Hematopoietic multipotent progenitor cell treated with erythropoietin and hydrocortisone succinate and interleukin-3 and kit ligand, for 4 days (in vitro differentiated cells): ENCODE measurements around the gene NR6A1.

Experiments
- DNase-seq: peaks from one replicate; pipeline ENCODE4 v3.0.0-alpha.2; 2015

NR6A1 gene

DNA sequence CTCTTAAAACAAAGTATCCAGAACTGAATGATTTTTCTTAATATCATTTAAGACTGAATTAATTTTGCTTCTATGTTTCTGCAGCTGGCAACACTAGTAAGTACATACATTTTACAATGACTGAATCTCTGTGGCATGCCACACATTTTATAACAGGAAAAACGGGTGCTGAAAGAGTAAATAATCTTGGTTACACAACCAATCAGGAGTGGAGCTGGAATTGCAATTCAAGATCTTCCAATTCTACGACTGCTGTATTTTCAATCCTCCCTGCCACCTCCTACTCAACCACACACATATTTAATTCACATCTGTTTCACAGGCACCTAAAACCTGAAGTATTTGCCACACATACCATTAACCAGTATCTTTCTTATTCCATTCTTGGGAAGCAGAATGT, 211.2 kb downstream of the NR6A1 start:
- DNase-seq: no peak

GRCh38 chr9:124558777-124559470, 212.2 kb downstream of the NR6A1 start:
- peak; percentile 64 for DNase-seq

DNA sequence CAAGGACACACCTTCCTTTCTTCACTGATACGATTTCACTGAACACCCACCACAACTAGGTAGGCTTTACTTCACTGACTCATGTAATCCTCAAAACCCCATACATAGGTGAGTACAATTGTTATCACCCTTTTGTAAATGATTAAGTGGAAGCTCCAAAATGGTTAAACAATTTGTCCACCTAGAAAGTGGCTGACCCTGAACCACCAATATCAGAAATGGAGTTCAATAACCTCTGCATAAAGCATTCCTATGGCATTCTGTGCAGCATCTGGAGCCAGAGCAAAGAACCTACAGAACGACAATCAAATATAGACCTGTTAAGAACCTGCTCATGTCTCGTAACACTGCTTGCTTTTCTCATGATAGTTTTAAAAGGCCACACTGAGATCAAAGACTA, 213.2 kb downstream of the NR6A1 start:
- no peak for DNase-seq

GRCh38 chr9:124555043-124555442, 216.1 kb downstream of the NR6A1 start:
- no peak for DNase-seq

- DNase-seq: no peak
These were observed 217.4 kb downstream of the NR6A1 start for GRCh38 chr9:124553738-124554137.

- no peak for DNase-seq
These were observed 218.9 kb downstream of the NR6A1 start for GRCh38 chr9:124552273-124552605.

DNA sequence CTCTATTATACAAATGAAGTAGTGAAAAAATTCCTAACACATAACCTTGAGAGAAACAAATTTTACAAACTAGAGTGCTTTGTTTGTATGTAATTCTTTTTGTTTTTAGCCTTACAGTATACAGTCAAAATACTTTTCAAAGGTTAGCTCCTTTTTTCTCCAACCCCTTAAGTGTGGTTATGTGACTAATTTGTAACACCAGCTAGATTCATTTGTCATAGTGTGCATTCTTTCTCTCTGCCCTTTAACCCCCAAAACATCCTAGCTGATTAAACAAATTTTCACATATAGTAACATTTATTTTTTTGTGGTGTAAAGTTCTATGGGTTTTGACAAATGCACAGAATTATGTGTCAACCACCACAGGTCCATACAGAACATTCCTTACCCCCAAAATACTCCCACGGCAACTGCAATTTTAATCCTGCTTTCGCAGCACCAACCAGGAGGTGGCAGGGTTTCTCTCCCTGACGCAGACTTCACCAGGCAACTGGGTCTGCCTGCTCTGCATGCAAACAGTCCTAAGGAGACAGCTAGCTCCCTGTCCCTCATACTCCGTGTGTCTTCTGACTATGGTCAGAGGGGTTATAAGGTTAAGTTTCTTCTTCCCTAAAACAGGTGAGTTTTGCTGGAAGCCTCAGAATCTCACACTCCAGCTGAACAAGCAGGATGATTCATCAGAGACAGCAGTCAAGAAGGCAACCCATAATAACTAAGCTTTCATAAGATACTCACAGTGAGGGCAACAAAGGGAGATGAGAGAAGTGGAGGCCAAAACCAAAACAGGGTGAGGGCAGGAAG, 219.4 kb downstream of the NR6A1 start:
- peak; percentile 77 for DNase-seq

GRCh38 chr9:124550072-124550471, 221.0 kb downstream of the NR6A1 start:
- no peak for DNase-seq

DNA sequence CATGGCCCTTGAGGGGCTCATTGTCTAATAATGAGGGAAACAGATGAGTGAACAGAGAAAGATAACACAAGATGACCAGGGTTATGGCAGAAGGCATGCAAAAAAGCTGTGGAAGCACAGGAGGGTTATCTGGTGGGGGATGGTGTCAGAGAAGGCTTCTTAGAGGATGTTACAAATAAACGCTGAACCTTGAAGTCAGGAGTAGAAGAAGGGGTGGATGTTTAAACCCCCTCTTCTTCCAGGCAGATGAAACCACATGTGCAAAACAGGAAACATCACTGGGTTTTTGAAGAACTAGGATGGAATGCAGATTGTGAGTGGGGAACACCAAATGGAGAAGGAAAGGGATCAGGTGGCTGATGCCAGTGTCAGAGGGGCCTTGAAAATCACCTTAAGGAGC, 222.1 kb downstream of the NR6A1 start:
- peak; percentile 21 for DNase-seq

DNA sequence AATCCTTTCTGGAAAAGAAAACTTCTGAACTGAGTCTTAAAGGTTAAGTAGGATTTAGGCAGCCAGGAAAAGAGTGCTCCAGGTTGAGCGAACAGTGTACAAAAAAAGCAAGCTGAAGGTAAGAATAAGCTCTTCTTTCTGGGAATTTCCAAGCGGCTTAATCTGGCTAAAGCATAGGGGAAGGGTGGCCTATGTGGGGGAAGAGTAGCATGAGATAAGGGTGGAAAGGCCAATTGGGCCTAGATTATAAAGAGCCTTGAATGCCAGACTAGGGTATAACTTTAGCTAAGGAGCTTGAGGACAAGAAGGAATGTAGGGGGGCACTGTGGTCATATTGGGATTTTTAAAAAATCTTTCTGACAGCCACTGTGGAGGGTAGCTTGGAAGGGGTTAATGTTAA, 226.6 kb downstream of the NR6A1 start:
- no peak for DNase-seq

GRCh38 chr9:124541824-124542223, 229.3 kb downstream of the NR6A1 start:
- DNase-seq: no peak

GRCh38 chr9:124537926-124538325, 233.2 kb downstream of the NR6A1 start:
- peak; percentile 56 for DNase-seq

- no peak for DNase-seq
These were observed 235.3 kb downstream of the NR6A1 start for GRCh38 chr9:124535846-124536245.

DNA sequence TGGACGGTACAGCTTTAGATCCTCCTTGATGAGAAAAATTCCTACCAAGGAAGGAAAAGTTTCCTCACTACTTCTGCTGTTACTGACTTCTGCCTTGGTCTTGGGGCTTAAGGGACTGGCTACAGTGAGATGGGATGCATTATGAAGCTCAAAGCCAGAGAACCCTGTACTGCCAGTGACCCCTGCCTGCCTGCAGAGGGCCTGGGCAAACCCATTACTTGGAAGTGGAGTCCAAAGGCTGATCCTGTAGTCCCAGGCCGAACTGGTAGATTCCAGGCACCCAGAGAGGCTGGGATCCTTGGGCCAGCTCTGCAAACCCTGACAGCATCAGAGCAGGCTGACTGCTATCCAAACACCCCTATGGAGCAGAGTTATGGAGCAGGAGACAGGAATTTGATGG, 238.2 kb downstream of the NR6A1 start:
- DNase-seq: no peak

- DNase-seq: no peak
These were observed 240.0 kb downstream of the NR6A1 start for GRCh38 chr9:124531115-124531514.

DNA sequence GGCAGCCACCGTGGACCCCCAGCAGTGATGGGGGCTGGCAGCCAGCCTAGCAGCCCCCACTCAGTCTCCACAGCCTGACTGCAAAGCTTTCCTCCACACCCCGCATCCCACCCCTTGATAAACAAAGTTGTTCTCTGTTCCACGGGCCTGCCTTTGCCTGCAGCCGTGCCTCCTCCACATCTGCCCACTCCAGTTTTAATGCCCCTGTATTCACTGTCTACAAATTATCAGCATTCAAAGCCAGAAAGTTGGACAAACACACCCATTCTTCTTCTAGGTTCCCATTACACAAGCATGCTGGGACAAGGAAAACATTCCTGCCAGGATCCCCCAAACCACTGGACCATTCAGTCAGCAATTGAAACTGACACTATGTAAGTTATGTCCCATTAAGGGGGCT, 240.9 kb downstream of the NR6A1 start:
- no peak for DNase-seq

- DNase-seq: no peak
These were observed 243.3 kb downstream of the NR6A1 start for GRCh38 chr9:124527781-124528180.

DNA sequence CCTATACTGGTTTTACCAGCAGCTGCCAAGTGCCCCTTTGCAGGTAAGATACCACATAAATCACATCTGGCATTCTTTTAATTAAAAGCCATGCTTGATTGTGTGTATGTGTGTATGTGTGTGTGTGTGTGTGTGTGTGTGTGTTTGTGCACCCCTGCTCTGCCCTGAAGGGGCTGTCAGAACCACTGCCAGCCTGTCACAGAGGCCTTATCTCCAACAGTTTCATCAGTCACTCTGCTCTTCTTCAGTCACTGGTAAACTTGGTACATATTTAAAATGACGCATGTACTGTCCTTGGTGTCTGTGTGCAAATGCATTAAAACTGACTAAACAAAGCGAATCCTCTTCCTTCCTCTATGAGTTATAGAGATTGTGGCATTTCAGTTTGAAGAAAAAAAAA, 244.9 kb downstream of the NR6A1 start:
- DNase-seq: no peak

- DNase-seq: no peak
These were observed 248.7 kb downstream of the NR6A1 start for GRCh38 chr9:124522121-124523098.

- DNase-seq: no peak
These were observed 250.0 kb downstream of the NR6A1 start for GRCh38 chr9:124521142-124521541.

GRCh38 chr9:124520206-124520596, 250.9 kb downstream of the NR6A1 start:
- no peak for DNase-seq

DNA sequence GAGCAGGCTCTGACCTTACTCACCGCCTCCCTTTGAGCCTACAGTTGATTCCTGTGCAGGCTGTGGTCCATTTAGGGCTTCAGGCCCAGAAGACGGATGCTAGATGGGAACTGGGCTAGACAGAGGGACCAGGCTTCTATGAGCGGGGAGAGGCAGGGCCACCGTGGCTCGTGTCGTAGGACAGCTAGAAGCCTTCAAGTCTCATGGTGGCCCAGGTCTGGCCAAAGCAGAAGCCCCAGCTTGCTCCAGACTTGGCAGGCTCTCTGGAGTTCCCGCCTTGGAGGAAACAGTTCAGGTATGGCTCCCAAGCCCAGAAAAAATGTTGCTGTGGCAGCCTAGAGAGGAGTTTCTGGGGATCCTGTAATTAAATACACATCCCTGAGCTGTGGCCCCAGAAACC, 253.0 kb downstream of the NR6A1 start:
- DNase-seq: no peak

- no peak for DNase-seq
These were observed 253.5 kb downstream of the NR6A1 start for GRCh38 chr9:124517600-124517999.

GRCh38 chr9:124514874-124515273, 256.2 kb downstream of the NR6A1 start:
- DNase-seq: no peak
